C4-2B (cell line): ENCODE measurements around the gene TJP1.

Experiments
- CTCF ChIP-seq: fragments of 450-650 bp; conservative IDR thresholded peaks from 2 replicates; pipeline ENCODE4 v1.5.1; 2017; ENCODE audit warnings: mild to moderate bottlenecking
- ZFX ChIP-seq: fragments of 450-650 bp; IDR thresholded peaks from 2 replicates; pipeline ENCODE4 v1.6.1; 2017

- TF ChIP-seq CTCF = no peak
- no peak for TF ChIP-seq ZFX
These were observed 144.8 kb downstream of the TJP1 start for GRCh38 chr15:29677455-29677854.
